ENCODE measurements around the gene ENO4. TPM values are rescaled to one million over a fixed set of nuclear protein-coding genes. Genes with fewer than 3 reads are reported as not detected.

The ENO4 gene
- total RNA-seq, 1 experiment from 2014 or later = 0.22 TPM

DNA sequence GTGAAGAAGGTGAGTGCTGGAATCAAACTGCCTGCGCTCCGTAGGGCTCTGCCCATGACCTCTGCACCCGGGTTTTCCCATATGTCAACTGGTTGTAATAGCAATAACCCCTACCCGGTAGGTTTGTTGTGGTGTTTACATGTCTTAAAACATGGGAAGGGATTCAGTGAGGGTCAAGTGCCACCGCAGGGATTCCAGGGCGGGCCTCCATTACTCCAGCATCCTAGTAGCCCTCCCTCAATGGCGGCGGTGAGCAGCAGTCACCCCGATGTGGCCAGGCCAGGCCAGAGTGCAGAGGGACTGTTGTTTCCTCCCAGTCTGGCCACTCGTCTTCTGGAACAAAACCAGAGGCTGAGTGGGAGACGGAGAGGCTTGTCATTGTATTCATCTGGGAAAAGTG lies 37.6 kb upstream of the ENO4 start:
- DNase-seq (ENCODE audit: low read depth, low spot score) = no peak
- no peak for ATAC-seq
- no peak for TF ChIP-seq POLR2A (IDR thresholded peaks at IDR 0.05; ENCODE audit: borderline replicate concordance, extremely low read depth, insufficient read depth, insufficient read length)
- no peak for TF ChIP-seq SP1 (IDR thresholded peaks at IDR 0.05; ENCODE audit: low read depth)
- Histone ChIP-seq H3K9me3 (ENCODE audit: control insufficient read depth in 1 of 2, insufficient read depth in 1 of 2, low read depth in 1 of 2, low read length in 2 of 2) (no peaks in the 10 kb centered on the region), H3K9me2 (ENCODE audit: insufficient read depth) (no peaks in the 10 kb centered on the region), H3K4me3 (replicated peaks in 1 of 2; ENCODE audit: low read depth in 1 of 2, low read length in 2 of 2) (no peak overlapping the region), H3K4me2 (ENCODE audit: low read length) (no peak overlapping the region), H3K79me2 (ENCODE audit: insufficient read depth, low read length) (no peaks in the 10 kb centered on the region), H3K27me3 (ENCODE audit: insufficient read depth, low read length) (no peaks in the 10 kb centered on the region; the same call in 1 of the 2 replicates), H3K4me1 (ENCODE audit: control insufficient read depth in 1 of 2, insufficient read depth in 2 of 2, low read length in 2 of 2) (peaks cover 0 to 7% of the 10 kb centered on the region in 2 experiments; a peak in 1 of 4 replicates), H3K27ac (ENCODE audit: low read depth, low read length) (no peak overlapping the region), H4K20me1 (ENCODE audit: insufficient read depth) (no peaks in the 10 kb centered on the region), H3K9ac (ENCODE audit: low read length) (no peak overlapping the region), H2AFZ (ENCODE audit: low read depth, low read length, poor library complexity, severe bottlenecking) (no peak overlapping the region), H3K36me3 (ENCODE audit: control insufficient read depth in 1 of 2, insufficient read depth in 2 of 2, low read length in 2 of 2) (no peaks in the 10 kb centered on the region)
- BruUV-seq (replicated peaks) = no TSS peak
- intact Hi-C loops (cut with micrococcal nuclease) = no loop called here
- ChIA-PET CTCF (interaction anchor here (25.9 kb wide), 1 partner anchor 360 kb away, joined by 629 read pairs; no protein-coding TSS in a partner anchor), POLR2A (no interaction called here), RAD21 (ENCODE audit: low non-redundant PET in 1 of 2, low total read pairs in 2 of 2, uncharacterized antibody in 2 of 2, unreplicated experiment in 2 of 2) (interaction anchor here in 1 of 2 experiments (0.7 to 0.9 kb wide), 2 partner anchors 22 to 887 kb away, joined by 3 to 5 read pairs; no protein-coding TSS in a partner anchor)

DNA sequence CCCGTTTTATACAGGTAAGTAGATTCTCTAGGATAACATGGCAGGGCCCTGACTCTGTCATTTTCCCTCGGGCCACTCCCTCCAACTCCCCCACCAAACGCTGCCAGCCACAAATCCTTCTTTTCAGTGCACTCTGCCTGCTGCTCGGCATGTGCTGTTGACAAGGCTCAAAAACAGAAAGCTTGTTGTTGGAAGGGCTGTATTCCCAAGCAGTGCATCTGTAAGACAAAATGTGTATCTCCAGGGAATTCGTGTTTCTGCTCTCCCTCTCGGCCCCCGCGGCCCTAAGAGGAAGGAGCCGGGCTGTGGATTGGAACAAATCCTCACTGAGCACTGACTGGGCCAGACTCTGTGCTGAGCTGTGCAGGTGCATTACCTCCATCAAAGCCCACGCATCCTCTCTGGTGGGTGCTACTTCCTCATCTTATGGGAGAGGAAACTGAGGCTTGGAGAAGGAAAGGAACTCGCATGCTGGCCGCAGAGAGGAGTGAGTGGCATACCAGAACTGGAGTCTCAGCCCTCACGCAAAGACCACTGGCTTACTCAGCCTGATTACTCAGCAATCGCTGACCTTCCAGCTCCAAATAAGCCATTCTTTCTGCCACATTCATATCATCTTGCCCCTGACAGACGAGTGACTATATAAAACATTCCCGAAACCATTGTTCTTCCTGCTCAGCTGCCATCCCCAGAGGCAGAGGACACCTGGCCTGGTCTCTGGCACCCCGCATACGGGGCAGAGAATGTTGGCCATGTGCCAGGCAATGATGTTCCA lies 33.5 kb upstream of the ENO4 start:
- ChIA-PET CTCF (interaction anchor here (1.2 kb wide), 1 partner anchor 19 kb away, joined by 3 read pairs; no protein-coding TSS in a partner anchor), RAD21 (ENCODE audit: low non-redundant PET in 1 of 2, low total read pairs in 2 of 2, uncharacterized antibody in 2 of 2, unreplicated experiment in 2 of 2) (no interaction called here), POLR2A (no interaction called here)
- Histone ChIP-seq H3K4me3 (replicated peaks in 1 of 2; ENCODE audit: low read depth in 1 of 2, low read length in 2 of 2) (no peak overlapping the region), H3K36me3 (ENCODE audit: control insufficient read depth in 1 of 2, insufficient read depth in 2 of 2, low read length in 2 of 2) (no peaks in the 10 kb centered on the region), H3K27me3 (ENCODE audit: insufficient read depth, low read length) (no peaks in the 10 kb centered on the region; the same call in 1 of the 2 replicates), H3K9ac (ENCODE audit: low read length) (no peak overlapping the region), H3K79me2 (ENCODE audit: insufficient read depth, low read length) (no peaks in the 10 kb centered on the region), H3K4me1 (ENCODE audit: control insufficient read depth in 1 of 2, insufficient read depth in 2 of 2, low read length in 2 of 2) (no peaks in the 10 kb centered on the region), H2AFZ (ENCODE audit: low read depth, low read length, poor library complexity, severe bottlenecking) (no peak overlapping the region), H3K4me2 (ENCODE audit: low read length) (no peak overlapping the region), H3K9me2 (ENCODE audit: insufficient read depth) (no peaks in the 10 kb centered on the region), H3K27ac (ENCODE audit: low read depth, low read length) (no peak overlapping the region), H4K20me1 (ENCODE audit: insufficient read depth) (no peaks in the 10 kb centered on the region), H3K9me3 (ENCODE audit: control insufficient read depth in 1 of 2, insufficient read depth in 1 of 2, low read depth in 1 of 2, low read length in 2 of 2) (no peaks in the 10 kb centered on the region)
- no peak for DNase-seq (ENCODE audit: low read depth, low spot score)
- TF ChIP-seq SIN3A (IDR thresholded peaks at IDR 0.05; ENCODE audit: low read depth) (no peak), POLR2A (IDR thresholded peaks at IDR 0.05; ENCODE audit: borderline replicate concordance, extremely low read depth, insufficient read depth, insufficient read length) (no peak), FOSL1 (IDR thresholded peaks at IDR 0.05; ENCODE audit: low read depth) (no peak), CBX3 (IDR thresholded peaks at IDR 0.05; ENCODE audit: low read depth) (no peak)
- TF ChIP-seq, protein P1, sequence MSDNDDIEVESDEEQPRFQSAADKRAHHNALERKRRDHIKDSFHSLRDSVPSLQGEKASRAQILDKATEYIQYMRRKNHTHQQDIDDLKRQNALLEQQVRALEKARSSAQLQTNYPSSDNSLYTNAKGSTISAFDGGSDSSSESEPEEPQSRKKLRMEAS (IDR thresholded peaks at IDR 0.05) = no peak
- TF ChIP-seq, protein P2, sequence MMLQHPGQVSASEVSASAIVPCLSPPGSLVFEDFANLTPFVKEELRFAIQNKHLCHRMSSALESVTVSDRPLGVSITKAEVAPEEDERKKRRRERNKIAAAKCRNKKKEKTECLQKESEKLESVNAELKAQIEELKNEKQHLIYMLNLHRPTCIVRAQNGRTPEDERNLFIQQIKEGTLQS (IDR thresholded peaks at IDR 0.05) = no peak
- no TSS peak for BruUV-seq (replicated peaks)
- intact Hi-C loops (cut with micrococcal nuclease) = no loop called here
- ATAC-seq = no peak

All from HCT116 (cell line).